ENCODE data around the gene SORBS2. TPM values are rescaled to one million over a fixed set of nuclear protein-coding genes. Genes with fewer than 3 reads are reported as not detected.
A peak's percentile ranks its signal among the peaks of the same experiment; 100 is the strongest.

SORBS2 gene, protein sequence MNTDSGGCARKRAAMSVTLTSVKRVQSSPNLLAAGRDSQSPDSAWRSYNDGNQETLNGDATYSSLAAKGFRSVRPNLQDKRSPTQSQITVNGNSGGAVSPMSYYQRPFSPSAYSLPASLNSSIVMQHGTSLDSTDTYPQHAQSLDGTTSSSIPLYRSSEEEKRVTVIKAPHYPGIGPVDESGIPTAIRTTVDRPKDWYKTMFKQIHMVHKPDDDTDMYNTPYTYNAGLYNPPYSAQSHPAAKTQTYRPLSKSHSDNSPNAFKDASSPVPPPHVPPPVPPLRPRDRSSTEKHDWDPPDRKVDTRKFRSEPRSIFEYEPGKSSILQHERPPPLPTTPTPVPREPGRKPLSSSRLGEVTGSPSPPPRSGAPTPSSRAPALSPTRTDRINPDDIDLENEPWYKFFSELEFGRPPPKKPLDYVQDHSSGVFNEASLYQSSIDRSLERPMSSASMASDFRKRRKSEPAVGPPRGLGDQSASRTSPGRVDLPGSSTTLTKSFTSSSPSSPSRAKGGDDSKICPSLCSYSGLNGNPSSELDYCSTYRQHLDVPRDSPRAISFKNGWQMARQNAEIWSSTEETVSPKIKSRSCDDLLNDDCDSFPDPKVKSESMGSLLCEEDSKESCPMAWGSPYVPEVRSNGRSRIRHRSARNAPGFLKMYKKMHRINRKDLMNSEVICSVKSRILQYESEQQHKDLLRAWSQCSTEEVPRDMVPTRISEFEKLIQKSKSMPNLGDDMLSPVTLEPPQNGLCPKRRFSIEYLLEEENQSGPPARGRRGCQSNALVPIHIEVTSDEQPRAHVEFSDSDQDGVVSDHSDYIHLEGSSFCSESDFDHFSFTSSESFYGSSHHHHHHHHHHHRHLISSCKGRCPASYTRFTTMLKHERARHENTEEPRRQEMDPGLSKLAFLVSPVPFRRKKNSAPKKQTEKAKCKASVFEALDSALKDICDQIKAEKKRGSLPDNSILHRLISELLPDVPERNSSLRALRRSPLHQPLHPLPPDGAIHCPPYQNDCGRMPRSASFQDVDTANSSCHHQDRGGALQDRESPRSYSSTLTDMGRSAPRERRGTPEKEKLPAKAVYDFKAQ (N-terminal part only)
- 75.5 and 82.5 TPM in 2 replicates for total RNA-seq
- 69.8 and 105 TPM in 2 replicates for polyA plus RNA-seq
- polyA plus RNA-seq (2011; cell fraction: cytosol; rRNA removed): 65.4 and 67.5 TPM in 2 replicates
- polyA plus RNA-seq (2011; cell fraction: nucleus; rRNA removed): 108 and 127 TPM in 2 replicates
- polyA plus RNA-seq (2012): 19.4 and 34.9 TPM in 2 replicates
- 191 and 202 TPM in 2 replicates for polyA minus RNA-seq
- polyA minus RNA-seq (2011; cell fraction: cytosol; rRNA and poly(A)+ RNA removed): 6.6 TPM
- 313 and 457 TPM in 2 replicates for polyA minus RNA-seq (2011; cell fraction: nucleus; rRNA and poly(A)+ RNA removed)
- percentile 72 among the genes with signal in this experiment for Bru-seq, nascent RNA
- BruChase-seq, experiment 1, labeled RNA remaining after a 6-hour chase: percentile 55 among the genes with signal in this experiment
- percentile 59 among the genes with signal in this experiment for BruChase-seq, experiment 2, labeled RNA remaining after a 2-hour chase
- long read RNA-seq, partial matches to known transcripts: 15 of 102 reads
- long read RNA-seq, other reads (novel, unspliced or antisense): 83 of 102 reads

DNA sequence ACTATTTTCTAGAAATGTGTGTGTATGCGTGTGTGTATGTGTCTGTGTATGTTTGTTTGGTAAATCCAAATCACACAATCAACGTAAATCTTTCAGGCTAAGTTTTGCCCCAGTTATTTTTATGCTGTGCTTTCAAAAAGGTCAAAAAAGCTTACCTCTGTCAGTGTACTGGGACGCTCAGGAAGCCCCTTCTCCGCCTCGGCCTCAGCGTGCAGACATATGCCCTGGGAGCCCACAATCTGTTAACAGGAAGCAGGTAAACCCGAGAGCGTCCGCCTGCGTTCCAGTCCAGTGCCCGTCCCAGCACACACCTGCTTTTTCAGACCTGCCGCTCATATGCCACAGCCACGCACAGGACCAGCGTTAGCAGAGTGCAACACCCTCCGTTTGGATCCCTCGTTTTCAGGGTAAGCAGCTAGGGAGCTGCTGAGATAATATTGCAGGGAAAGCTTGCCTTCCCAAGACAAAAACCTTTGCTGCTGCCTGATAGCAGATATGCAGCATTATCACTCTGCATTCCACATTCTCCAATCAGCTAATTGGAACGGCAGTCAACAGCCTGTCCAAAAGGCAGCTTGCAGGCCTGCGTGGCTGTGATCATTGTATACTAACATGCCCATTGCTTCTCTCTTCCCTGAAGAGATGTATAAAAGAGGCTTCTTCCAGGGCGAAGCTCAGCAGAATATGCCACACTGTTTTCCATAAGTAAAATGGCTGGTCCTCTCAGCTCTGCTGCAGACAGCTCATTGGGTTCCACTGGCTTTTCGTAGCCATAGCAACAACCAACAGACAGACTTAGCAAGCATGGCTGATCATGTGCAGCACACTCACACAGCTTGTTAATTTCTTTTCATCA is at the start of gene SORBS2:
TSS of gene SORBS2 (minus strand) at position 686 of the 856 bp plus-strand sequence. CDS start 121,623 bp downstream, outside the sequence.
- POLR2A ChIA-PET: no interaction called here
- Histone ChIP-seq H3K36me3 (ENCODE audit: control insufficient read depth in 2 of 2, extremely low read depth in 1 of 2, insufficient read depth in 2 of 2, low read length in 2 of 2) (no peaks in the 10 kb centered on the region), H2AFZ (ENCODE audit: low read depth, low read length) (no peak within 1 kb of the TSS), H3K27ac (ENCODE audit: insufficient read depth, low read depth, low read length) (no peak within 1 kb of the TSS), H3K4me3 (replicated peaks in 1 of 3; ENCODE audit: insufficient read depth in 1 of 3, low read depth in 1 of 3, low read length in 3 of 3) (no peak within 1 kb of the TSS), H3K9ac (replicated peaks; ENCODE audit: extremely low read depth, insufficient read depth, low read length) (no peak within 1 kb of the TSS), H3K4me1 (ENCODE audit: control insufficient read depth, extremely low read depth, insufficient read depth, low read length) (no peaks in the 10 kb centered on the region), H3K9me1 (replicated peaks; ENCODE audit: control insufficient read depth, extremely low read depth, insufficient read depth, low read length) (no peaks in the 10 kb centered on the region), H3K4me2 (ENCODE audit: insufficient read depth, low read length) (no peak within 1 kb of the TSS), H3K9me3 (replicated peaks; ENCODE audit: control insufficient read depth, insufficient read depth, low read length) (no peaks in the 10 kb centered on the region), H3K27me3 (ENCODE audit: control insufficient read depth in 2 of 2, insufficient read depth in 2 of 2, low read length in 2 of 2) (no peaks in the 10 kb centered on the region), H4K20me1 (replicated peaks; ENCODE audit: control insufficient read depth, extremely low read depth, insufficient read depth, low read length) (no peaks in the 10 kb centered on the region), H3K79me2 (ENCODE audit: control insufficient read depth, insufficient read depth, low read length) (no peaks in the 10 kb centered on the region)
- TF ChIP-seq, protein P1, sequence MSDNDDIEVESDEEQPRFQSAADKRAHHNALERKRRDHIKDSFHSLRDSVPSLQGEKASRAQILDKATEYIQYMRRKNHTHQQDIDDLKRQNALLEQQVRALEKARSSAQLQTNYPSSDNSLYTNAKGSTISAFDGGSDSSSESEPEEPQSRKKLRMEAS (IDR thresholded peaks at IDR 0.05; ENCODE audit: insufficient read depth, insufficient read length): no peak
- no peak for TF ChIP-seq POLR2AphosphoS5 (IDR thresholded peaks at IDR 0.05; ENCODE audit: insufficient read depth, low read depth, low read length)
- TF ChIP-seq EZH2 (IDR thresholded peaks at IDR 0.05; ENCODE audit: borderline replicate concordance, low read depth, low read length, severe bottlenecking): no peak
- no peak for TF ChIP-seq POLR2A (IDR thresholded peaks at IDR 0.05; ENCODE audit: low read depth, low read length)
- TF ChIP-seq, protein P2, sequence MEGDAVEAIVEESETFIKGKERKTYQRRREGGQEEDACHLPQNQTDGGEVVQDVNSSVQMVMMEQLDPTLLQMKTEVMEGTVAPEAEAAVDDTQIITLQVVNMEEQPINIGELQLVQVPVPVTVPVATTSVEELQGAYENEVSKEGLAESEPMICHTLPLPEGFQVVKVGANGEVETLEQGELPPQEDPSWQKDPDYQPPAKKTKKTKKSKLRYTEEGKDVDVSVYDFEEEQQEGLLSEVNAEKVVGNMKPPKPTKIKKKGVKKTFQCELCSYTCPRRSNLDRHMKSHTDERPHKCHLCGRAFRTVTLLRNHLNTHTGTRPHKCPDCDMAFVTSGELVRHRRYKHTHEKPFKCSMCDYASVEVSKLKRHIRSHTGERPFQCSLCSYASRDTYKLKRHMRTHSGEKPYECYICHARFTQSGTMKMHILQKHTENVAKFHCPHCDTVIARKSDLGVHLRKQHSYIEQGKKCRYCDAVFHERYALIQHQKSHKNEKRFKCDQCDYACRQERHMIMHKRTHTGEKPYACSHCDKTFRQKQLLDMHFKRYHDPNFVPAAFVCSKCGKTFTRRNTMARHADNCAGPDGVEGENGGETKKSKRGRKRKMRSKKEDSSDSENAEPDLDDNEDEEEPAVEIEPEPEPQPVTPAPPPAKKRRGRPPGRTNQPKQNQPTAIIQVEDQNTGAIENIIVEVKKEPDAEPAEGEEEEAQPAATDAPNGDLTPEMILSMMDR (IDR thresholded peaks at IDR 0.05; ENCODE audit: extremely low read depth in 1 of 2, insufficient read depth in 1 of 2, low read depth in 1 of 2, low read length in 2 of 2): no peak
- TF ChIP-seq GATA2 (IDR thresholded peaks at IDR 0.05; ENCODE audit: insufficient read depth, insufficient read length, low read depth, low read length): no peak
- no peak for TF ChIP-seq JUN (IDR thresholded peaks at IDR 0.05; ENCODE audit: borderline replicate concordance, insufficient read depth, insufficient read length, low read depth)
- TF ChIP-seq FOS (IDR thresholded peaks at IDR 0.05; ENCODE audit: borderline replicate concordance, insufficient read depth, low read length): no peak
- intact Hi-C loops (cut with micrococcal nuclease) (no loop called here), dilution Hi-C loops (cut with MboI; ENCODE audit: extremely low pct_ligation_motif_present, low sequenced_read_pairs) (no loop called here)
- BruUV-seq (replicated peaks): no TSS peak
- CTCF ChIA-PET: interaction anchor here (1.0 kb wide), 1 partner anchor 18 kb away, joined by 4 read pairs; no protein-coding TSS in a partner anchor
- DNase-seq (ENCODE audit: low read depth, low spot score) (no peak), FAIRE-seq (no peak)

Data from endothelial cell of umbilical vein (primary cell).